ENCODE data around the gene OR51I2. TPM values are rescaled to one million over a fixed set of nuclear protein-coding genes. Genes with fewer than 3 reads are reported as not detected.

OR51I2 gene, protein sequence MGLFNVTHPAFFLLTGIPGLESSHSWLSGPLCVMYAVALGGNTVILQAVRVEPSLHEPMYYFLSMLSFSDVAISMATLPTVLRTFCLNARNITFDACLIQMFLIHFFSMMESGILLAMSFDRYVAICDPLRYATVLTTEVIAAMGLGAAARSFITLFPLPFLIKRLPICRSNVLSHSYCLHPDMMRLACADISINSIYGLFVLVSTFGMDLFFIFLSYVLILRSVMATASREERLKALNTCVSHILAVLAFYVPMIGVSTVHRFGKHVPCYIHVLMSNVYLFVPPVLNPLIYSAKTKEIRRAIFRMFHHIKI
- total RNA-seq = not detected in 2 replicates

- H3K4me3 ChIP-seq (ENCODE audit: low read depth, low read length) = no peak within 1 kb of the TSS
- TF ChIP-seq, protein P1, sequence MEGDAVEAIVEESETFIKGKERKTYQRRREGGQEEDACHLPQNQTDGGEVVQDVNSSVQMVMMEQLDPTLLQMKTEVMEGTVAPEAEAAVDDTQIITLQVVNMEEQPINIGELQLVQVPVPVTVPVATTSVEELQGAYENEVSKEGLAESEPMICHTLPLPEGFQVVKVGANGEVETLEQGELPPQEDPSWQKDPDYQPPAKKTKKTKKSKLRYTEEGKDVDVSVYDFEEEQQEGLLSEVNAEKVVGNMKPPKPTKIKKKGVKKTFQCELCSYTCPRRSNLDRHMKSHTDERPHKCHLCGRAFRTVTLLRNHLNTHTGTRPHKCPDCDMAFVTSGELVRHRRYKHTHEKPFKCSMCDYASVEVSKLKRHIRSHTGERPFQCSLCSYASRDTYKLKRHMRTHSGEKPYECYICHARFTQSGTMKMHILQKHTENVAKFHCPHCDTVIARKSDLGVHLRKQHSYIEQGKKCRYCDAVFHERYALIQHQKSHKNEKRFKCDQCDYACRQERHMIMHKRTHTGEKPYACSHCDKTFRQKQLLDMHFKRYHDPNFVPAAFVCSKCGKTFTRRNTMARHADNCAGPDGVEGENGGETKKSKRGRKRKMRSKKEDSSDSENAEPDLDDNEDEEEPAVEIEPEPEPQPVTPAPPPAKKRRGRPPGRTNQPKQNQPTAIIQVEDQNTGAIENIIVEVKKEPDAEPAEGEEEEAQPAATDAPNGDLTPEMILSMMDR (IDR thresholded peaks at IDR 0.05; ENCODE audit: insufficient read depth, low read depth, low read length) = no peak
- no peak for DNase-seq (ENCODE audit: low read depth)
Observed at GRCh38 chr11:5449023-5449422, at the start of gene OR51I2. Gene OR51I2 (plus strand): TSS chr11:5449323. CDS start chr11:5453489, 4,166 bp downstream.

GRCh38 chr11:5405173-5405572, 44.0 kb upstream of the OR51I2 start:
- TF ChIP-seq, protein P1 (IDR thresholded peaks at IDR 0.05; ENCODE audit: insufficient read depth, low read depth, low read length) = no peak
- DNase-seq (ENCODE audit: low read depth) = no peak
- no peak overlapping the region for H3K4me3 ChIP-seq (ENCODE audit: low read depth, low read length)

DNA sequence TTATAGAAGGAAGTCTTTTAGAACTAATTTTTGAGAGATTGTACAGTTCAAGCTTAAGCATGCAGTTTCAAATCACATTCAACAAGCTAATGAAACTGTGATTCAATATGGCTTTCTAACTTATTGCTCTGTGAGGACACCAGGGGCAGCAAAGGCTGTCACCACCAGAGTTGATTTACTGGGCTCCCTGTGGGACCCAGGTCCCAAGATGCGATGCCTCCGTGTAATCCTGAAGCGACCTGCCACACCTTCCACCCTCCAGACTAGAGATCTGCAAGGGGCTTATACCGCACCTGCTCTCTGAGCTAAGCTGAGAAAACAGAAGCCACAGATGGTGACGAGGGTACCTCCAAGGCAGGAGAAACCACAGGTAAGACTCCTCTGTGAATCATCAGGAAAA, 28.1 kb upstream of the OR51I2 start:
- TF ChIP-seq, protein P1 (IDR thresholded peaks at IDR 0.05; ENCODE audit: insufficient read depth, low read depth, low read length) = no peak
- no peak for DNase-seq (ENCODE audit: low read depth)
- H3K4me3 ChIP-seq (ENCODE audit: low read depth, low read length) = no peak overlapping the region

DNA sequence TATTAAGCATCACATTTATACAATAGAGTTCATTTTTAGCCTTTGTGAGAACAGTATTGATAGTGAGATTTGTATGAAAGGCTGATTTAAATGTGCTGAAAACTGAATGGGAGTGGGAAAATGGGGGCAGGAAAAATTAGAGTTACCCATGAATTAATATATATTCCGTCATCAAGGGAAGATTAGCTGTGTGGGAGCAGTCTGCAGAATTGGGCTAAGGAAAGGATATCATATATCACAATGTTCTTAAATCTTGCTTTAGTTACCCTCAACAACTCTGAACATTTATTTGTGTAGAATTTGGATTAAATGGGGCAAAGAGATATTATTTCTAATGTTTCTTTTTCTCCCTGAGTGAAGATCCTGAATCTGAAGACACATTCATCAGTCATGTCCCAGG, 27.3 kb upstream of the OR51I2 start, which contains the start of gene OR51Q1:
OR51Q1 (plus strand) TSS at position 301 of the 400 bp plus-strand sequence; CDS start at position 391, 90 bp downstream.
- DNase-seq (ENCODE audit: low read depth) = no peak
- TF ChIP-seq, protein P1 (IDR thresholded peaks at IDR 0.05; ENCODE audit: insufficient read depth, low read depth, low read length) = no peak
- H3K4me3 ChIP-seq (ENCODE audit: low read depth, low read length) = no peak within 1 kb of the TSS

- DNase-seq (ENCODE audit: low read depth) = no peak
- TF ChIP-seq, protein P1 (IDR thresholded peaks at IDR 0.05; ENCODE audit: insufficient read depth, low read depth, low read length) = no peak
- no peak overlapping the region for H3K4me3 ChIP-seq (ENCODE audit: low read depth, low read length)
Observed at GRCh38 chr11:5423131-5423530, 26.0 kb upstream of the OR51I2 start.

GRCh38 chr11:5441414-5441813, 7.7 kb upstream of the OR51I2 start, which contains the start of gene OR51I1:
Gene OR51I1 (minus strand): TSS chr11:5441514. CDS start chr11:5441514, 0 bp downstream.
- TF ChIP-seq, protein P1 (IDR thresholded peaks at IDR 0.05; ENCODE audit: insufficient read depth, low read depth, low read length) = no peak
- no peak for DNase-seq (ENCODE audit: low read depth)

More at GRCh38 chr11:5441414-5441813, 7.7 kb upstream of the OR51I2 start, which contains the start of gene OR51I1:
- no peak within 1 kb of the TSS for H3K4me3 ChIP-seq (ENCODE audit: low read depth, low read length)
